NCI-H748 treated with DMSO at 0.1 percent for 48 hours (cell line): ENCODE results near the gene AQR.

Experiments
- DNase-seq: peaks from one replicate; lab custom pipeline; 2025; lab: John Stamatoyannopoulos, UW

The AQR gene

GRCh38 chr15:34876640-34877039, 92.9 kb downstream of the AQR start:
- no peak for DNase-seq

GRCh38 chr15:34869110-34869509, 100.4 kb downstream of the AQR start:
- DNase-seq, result no peak

GRCh38 chr15:34865531-34865930, 104.0 kb downstream of the AQR start:
- no peak for DNase-seq

GRCh38 chr15:34861214-34861613, 108.3 kb downstream of the AQR start:
- DNase-seq, result no peak

DNA sequence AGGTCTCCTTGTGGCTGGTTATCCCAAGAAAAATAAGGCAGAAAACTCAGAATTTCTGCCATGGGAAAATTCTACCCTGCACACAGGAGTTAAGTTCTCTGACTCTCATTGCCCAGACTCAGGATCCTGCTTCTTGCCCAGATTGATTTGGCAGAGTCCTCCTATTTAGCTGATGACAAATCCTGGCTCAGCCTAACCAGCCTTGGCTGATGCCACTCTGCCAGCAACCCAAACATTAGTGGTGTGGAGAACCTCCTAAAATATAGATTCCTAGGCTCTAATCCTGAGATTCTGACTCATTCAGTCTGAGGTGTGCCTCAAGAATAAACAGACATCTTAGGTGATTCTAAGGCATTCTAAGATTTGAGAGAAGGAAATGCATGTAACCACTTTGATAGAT, 113.6 kb downstream of the AQR start:
- no peak for DNase-seq

- no peak for DNase-seq
Observed at GRCh38 chr15:34855413-34855812, 114.1 kb downstream of the AQR start.

- no peak for DNase-seq
Observed at GRCh38 chr15:34854232-34854631, 115.3 kb downstream of the AQR start.

- no peak for DNase-seq
Observed at GRCh38 chr15:34853001-34853758, 116.4 kb downstream of the AQR start.

DNA sequence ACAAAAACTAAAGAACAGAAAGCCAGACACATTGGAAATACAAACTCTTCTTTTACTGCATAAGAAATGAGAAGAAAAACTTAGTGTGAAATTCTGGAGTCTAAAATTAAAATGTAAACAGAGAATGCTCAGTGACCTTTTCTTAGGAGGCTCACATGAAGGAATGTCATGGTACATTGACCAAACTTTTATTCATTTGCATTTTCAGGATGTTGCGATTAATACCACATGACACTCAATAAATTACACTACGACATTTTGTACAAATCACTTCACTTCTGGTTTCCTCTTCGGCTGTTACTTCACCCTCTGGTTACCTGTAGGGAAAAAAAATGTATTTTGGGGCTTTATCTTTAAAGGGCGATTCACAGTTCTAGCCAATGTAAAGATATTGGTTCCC, 117.8 kb downstream of the AQR start:
- no peak for DNase-seq

GRCh38 chr15:34851007-34851406, 118.5 kb downstream of the AQR start:
- DNase-seq, result no peak

DNA sequence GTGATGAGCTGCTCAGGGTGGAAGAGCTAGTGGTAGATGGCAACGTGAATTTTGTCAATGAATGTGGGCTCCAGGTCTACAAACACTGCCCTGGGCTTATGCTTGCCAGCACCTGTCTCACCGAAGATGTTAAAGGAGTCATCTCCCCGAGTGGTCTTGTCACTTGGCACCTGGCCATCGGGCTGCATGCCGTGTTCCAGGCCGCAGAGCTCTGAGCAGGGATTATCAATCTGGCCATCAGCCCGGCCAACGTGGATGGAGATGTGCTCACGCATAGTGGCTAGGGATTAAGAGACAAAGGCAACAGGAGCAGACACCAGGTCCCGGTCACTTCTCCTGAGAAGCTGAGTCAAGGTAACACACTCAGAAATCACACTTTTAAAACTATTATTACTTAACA, 119.4 kb downstream of the AQR start:
- DNase-seq, result no peak

DNA sequence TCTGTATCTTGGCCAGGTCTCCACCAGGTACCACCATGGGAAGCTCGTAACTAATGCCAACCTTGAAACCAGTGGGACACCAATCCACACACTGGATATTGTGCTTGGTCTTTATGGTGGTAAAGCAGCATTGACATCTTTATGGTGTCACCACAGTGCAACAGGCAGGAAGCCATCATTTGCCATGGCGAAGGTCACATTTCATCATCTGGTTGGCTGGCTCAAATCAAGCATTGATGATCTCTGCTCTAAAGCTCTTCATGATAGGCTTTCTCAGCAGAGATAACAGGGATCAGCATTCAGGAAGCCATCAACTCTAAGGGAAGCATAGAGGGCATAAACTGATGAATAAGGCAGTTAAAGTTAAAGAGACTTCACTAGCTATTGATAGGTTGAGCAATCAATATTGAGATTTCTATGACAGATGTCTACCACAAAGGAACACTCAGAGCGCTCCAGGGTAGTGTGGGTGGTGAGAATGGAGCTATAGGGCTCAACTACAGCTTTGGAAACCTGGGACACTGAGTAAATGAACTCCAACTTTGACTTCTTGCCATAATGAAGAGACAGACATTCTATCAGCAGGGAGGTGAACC, 120.1 kb downstream of the AQR start:
- no peak for DNase-seq

- DNase-seq, result no peak
Observed at GRCh38 chr15:34847598-34847997, 121.9 kb downstream of the AQR start.

DNA sequence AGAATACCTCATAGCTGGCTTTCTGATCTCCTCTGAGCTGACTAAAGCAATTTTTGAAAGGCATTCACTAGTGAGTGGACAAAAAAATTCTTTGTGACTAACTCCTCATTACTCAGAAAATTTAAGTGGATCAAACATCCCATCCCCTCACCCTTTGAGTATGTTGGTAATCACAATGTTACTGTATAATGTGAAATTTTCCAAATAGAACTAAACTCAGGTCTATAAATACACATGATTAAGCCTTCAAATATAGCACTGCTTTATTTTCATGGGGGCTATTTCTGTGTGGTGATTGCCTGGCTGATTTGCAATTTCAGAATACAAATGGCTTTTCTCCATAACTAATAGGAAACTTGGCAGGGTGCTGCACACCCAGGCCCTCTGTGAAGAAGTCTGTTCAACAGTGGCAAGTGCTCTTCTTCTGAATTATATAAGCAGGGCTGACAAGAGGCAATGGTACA, 128.2 kb downstream of the AQR start:
- no peak for DNase-seq

GRCh38 chr15:34838282-34838681, 131.3 kb downstream of the AQR start:
- no peak for DNase-seq

GRCh38 chr15:34837246-34838016, 132.1 kb downstream of the AQR start:
- no peak for DNase-seq

- DNase-seq, result no peak
Observed at GRCh38 chr15:34828145-34828911, 141.2 kb downstream of the AQR start.

DNA sequence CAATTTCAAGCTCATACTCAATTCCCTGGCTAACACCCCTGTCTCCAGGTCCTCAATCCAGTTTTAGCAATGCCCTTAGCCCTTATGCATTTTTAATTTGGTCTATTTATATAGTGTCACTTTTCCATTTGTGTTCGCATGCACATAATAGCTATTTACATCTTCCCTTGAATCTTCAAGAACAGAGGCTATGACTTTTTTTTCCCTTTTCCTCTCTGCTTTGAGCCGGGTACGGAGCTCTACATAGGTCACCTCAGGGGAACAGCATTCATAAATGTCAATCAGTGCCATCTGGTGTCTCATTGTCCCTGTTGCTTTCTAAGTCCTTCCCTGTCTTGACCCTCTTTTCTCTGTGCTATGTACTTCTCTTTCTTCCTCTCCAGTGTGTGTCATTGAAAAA, 147.7 kb downstream of the AQR start:
- DNase-seq, result no peak

DNA sequence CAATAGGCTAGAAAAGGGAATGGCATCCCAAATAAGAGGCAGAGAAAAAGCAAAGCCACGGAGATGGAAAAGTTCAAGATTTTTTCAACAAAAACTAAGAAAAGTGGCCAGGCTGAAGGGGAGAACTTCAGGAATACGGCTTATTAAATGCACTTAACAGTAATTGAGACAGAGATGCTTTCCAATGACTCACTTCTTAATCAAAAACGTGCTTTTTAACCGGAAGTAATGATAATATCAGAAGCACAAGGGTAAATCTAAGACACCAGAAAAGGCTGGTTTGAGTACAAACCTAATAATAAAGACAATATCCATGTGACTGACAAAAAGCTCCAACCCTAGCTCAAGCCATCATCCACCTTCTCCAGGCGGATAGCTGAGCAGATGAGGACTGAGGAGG, 149.4 kb downstream of the AQR start:
- DNase-seq, result no peak

- no peak for DNase-seq
Observed at GRCh38 chr15:34818526-34818925, 151.0 kb downstream of the AQR start.

- DNase-seq, result no peak
Observed at GRCh38 chr15:34815836-34816235, 153.7 kb downstream of the AQR start.

- no peak for DNase-seq
Observed at GRCh38 chr15:34813446-34814190, 155.9 kb downstream of the AQR start.
